Measurements from ENCODE around the gene RASSF10. TPM values are rescaled to one million over a fixed set of nuclear protein-coding genes. Genes with fewer than 3 reads are reported as not detected.
A peak's percentile ranks its signal among the peaks of the same experiment; 100 is the strongest.

The RASSF10 gene
- polyA plus RNA-seq, 4 donors = 1.4 to 3.2 TPM; not detected in 2

GRCh38 chr11:13016415-13016814 lies 7.3 kb downstream of the RASSF10 start:
- no peaks in the 10 kb centered on the region for H3K9me3 ChIP-seq (ENCODE audit: control insufficient read depth in 2 of 2, insufficient read depth in 1 of 2, low read depth in 1 of 2, low read length in 1 of 2)
- peaks cover 0 to 6% (median 6%) of the 10 kb centered on the region in 3 donors for H3K27me3 ChIP-seq (ENCODE audit: control insufficient read depth in 3 of 3, insufficient read depth in 3 of 3, low read length in 3 of 3)
- H3K4me3 ChIP-seq (ENCODE audit: low read depth in 1 of 3, low read length in 3 of 3) = no peak overlapping the region
- no peaks in the 10 kb centered on the region for H3K36me3 ChIP-seq (ENCODE audit: control insufficient read depth in 3 of 3, insufficient read depth in 2 of 3, low read depth in 1 of 3, low read length in 3 of 3)
- peak in 1 of 2 donors; percentile 18 for DNase-seq
- H3K27ac ChIP-seq (ENCODE audit: low read depth in 1 of 3, low read length in 2 of 3) = no peak overlapping the region
- H3K4me1 ChIP-seq (ENCODE audit: control insufficient read depth in 3 of 3, insufficient read depth in 2 of 3, low read depth in 1 of 3, low read length in 2 of 3) = peaks cover 0 to 17% (median 8%) of the 10 kb centered on the region in 3 donors
- FAIRE-seq = no peak

GRCh38 chr11:13019313-13019712 lies 10.2 kb downstream of the RASSF10 start:
- DNase-seq = no peak
- Histone ChIP-seq H3K36me3 (ENCODE audit: control insufficient read depth in 3 of 3, insufficient read depth in 2 of 3, low read depth in 1 of 3, low read length in 3 of 3) (no peaks in the 10 kb centered on the region), H3K27me3 (ENCODE audit: control insufficient read depth in 3 of 3, insufficient read depth in 3 of 3, low read length in 3 of 3) (peaks cover 0 to 1% (median 0%) of the 10 kb centered on the region in 3 donors), H3K4me3 (ENCODE audit: low read depth in 1 of 3, low read length in 3 of 3) (no peak overlapping the region), H3K4me1 (ENCODE audit: control insufficient read depth in 3 of 3, insufficient read depth in 2 of 3, low read depth in 1 of 3, low read length in 2 of 3) (no peaks in the 10 kb centered on the region), H3K9me3 (ENCODE audit: control insufficient read depth in 2 of 2, insufficient read depth in 1 of 2, low read depth in 1 of 2, low read length in 1 of 2) (no peaks in the 10 kb centered on the region), H3K27ac (ENCODE audit: low read depth in 1 of 3, low read length in 2 of 3) (no peak overlapping the region)
- no peak for FAIRE-seq
- WGBS, 3 donors = 80 to 94% (median 91%) methylated on average over 4 of the region's 4 CpGs

GRCh38 chr11:13023423-13023822 lies 14.3 kb downstream of the RASSF10 start:
- no peak for DNase-seq
- H3K27me3 ChIP-seq (ENCODE audit: control insufficient read depth in 3 of 3, insufficient read depth in 3 of 3, low read length in 3 of 3) = peaks cover 0 to 3% (median 0%) of the 10 kb centered on the region in 3 donors
- no peaks in the 10 kb centered on the region for H3K9me3 ChIP-seq (ENCODE audit: control insufficient read depth in 2 of 2, insufficient read depth in 1 of 2, low read depth in 1 of 2, low read length in 1 of 2)
- no peak for FAIRE-seq
- no peak overlapping the region for H3K27ac ChIP-seq (ENCODE audit: low read depth in 1 of 3, low read length in 2 of 3)
- WGBS, 3 donors = 76 to 83% (median 79%) methylated on average over 5 of the region's 5 CpGs
- no peaks in the 10 kb centered on the region for H3K4me1 ChIP-seq (ENCODE audit: control insufficient read depth in 3 of 3, insufficient read depth in 2 of 3, low read depth in 1 of 3, low read length in 2 of 3)
- H3K4me3 ChIP-seq (ENCODE audit: low read depth in 1 of 3, low read length in 3 of 3) = no peak overlapping the region
- H3K36me3 ChIP-seq (ENCODE audit: control insufficient read depth in 3 of 3, insufficient read depth in 2 of 3, low read depth in 1 of 3, low read length in 3 of 3) = no peaks in the 10 kb centered on the region

GRCh38 chr11:13026722-13027121 lies 17.6 kb downstream of the RASSF10 start:
- no peak overlapping the region for H3K27ac ChIP-seq (ENCODE audit: low read depth in 1 of 3, low read length in 2 of 3)
- H3K9me3 ChIP-seq (ENCODE audit: control insufficient read depth in 2 of 2, insufficient read depth in 1 of 2, low read depth in 1 of 2, low read length in 1 of 2) = no peaks in the 10 kb centered on the region
- peaks cover 0 to 3% (median 0%) of the 10 kb centered on the region in 3 donors for H3K27me3 ChIP-seq (ENCODE audit: control insufficient read depth in 3 of 3, insufficient read depth in 3 of 3, low read length in 3 of 3)
- WGBS, 3 donors = 92 to 97% (median 94%) methylated on average over 4 of the region's 4 CpGs
- FAIRE-seq (no peak), DNase-seq (no peak)
- H3K4me1 ChIP-seq (ENCODE audit: control insufficient read depth in 3 of 3, insufficient read depth in 2 of 3, low read depth in 1 of 3, low read length in 2 of 3) = no peaks in the 10 kb centered on the region
- no peaks in the 10 kb centered on the region for H3K36me3 ChIP-seq (ENCODE audit: control insufficient read depth in 3 of 3, insufficient read depth in 2 of 3, low read depth in 1 of 3, low read length in 3 of 3)
- no peak overlapping the region for H3K4me3 ChIP-seq (ENCODE audit: low read depth in 1 of 3, low read length in 3 of 3)

- no peak for FAIRE-seq
- H3K27me3 ChIP-seq (ENCODE audit: control insufficient read depth in 3 of 3, insufficient read depth in 3 of 3, low read length in 3 of 3) = peaks cover 0 to 3% (median 0%) of the 10 kb centered on the region in 3 donors
- no peaks in the 10 kb centered on the region for H3K9me3 ChIP-seq (ENCODE audit: control insufficient read depth in 2 of 2, insufficient read depth in 1 of 2, low read depth in 1 of 2, low read length in 1 of 2)
- H3K27ac ChIP-seq (ENCODE audit: low read depth in 1 of 3, low read length in 2 of 3) = no peak overlapping the region
- no peaks in the 10 kb centered on the region for H3K4me1 ChIP-seq (ENCODE audit: control insufficient read depth in 3 of 3, insufficient read depth in 2 of 3, low read depth in 1 of 3, low read length in 2 of 3)
- H3K4me3 ChIP-seq (ENCODE audit: low read depth in 1 of 3, low read length in 3 of 3) = no peak overlapping the region
- no peaks in the 10 kb centered on the region for H3K36me3 ChIP-seq (ENCODE audit: control insufficient read depth in 3 of 3, insufficient read depth in 2 of 3, low read depth in 1 of 3, low read length in 3 of 3)
- 38 to 73% (median 47%) methylated on average over 3 of the region's 3 CpGs for WGBS, 3 donors
- DNase-seq = no peak
These were observed 19.2 kb downstream of the RASSF10 start for GRCh38 chr11:13028322-13028721.

GRCh38 chr11:13029872-13030271 lies 20.8 kb downstream of the RASSF10 start:
- no peak overlapping the region for H3K4me3 ChIP-seq (ENCODE audit: low read depth in 1 of 3, low read length in 3 of 3)
- 87 to 95% (median 88%) methylated on average over 3 of the region's 3 CpGs for WGBS, 3 donors
- no peaks in the 10 kb centered on the region for H3K36me3 ChIP-seq (ENCODE audit: control insufficient read depth in 3 of 3, insufficient read depth in 2 of 3, low read depth in 1 of 3, low read length in 3 of 3)
- H3K4me1 ChIP-seq (ENCODE audit: control insufficient read depth in 3 of 3, insufficient read depth in 2 of 3, low read depth in 1 of 3, low read length in 2 of 3) = no peaks in the 10 kb centered on the region
- no peak for DNase-seq
- H3K27me3 ChIP-seq (ENCODE audit: control insufficient read depth in 3 of 3, insufficient read depth in 3 of 3, low read length in 3 of 3) = peaks cover 0 to 3% (median 0%) of the 10 kb centered on the region in 3 donors
- no peak for FAIRE-seq
- no peaks in the 10 kb centered on the region for H3K9me3 ChIP-seq (ENCODE audit: control insufficient read depth in 2 of 2, insufficient read depth in 1 of 2, low read depth in 1 of 2, low read length in 1 of 2)
- H3K27ac ChIP-seq (ENCODE audit: low read depth in 1 of 3, low read length in 2 of 3) = no peak overlapping the region

GRCh38 chr11:13030857-13031256 lies 21.7 kb downstream of the RASSF10 start:
- H3K4me1 ChIP-seq (ENCODE audit: control insufficient read depth in 3 of 3, insufficient read depth in 2 of 3, low read depth in 1 of 3, low read length in 2 of 3) = no peaks in the 10 kb centered on the region
- H3K4me3 ChIP-seq (ENCODE audit: low read depth in 1 of 3, low read length in 3 of 3) = no peak overlapping the region
- DNase-seq (no peak), FAIRE-seq (no peak)
- H3K9me3 ChIP-seq (ENCODE audit: control insufficient read depth in 2 of 2, insufficient read depth in 1 of 2, low read depth in 1 of 2, low read length in 1 of 2) = no peaks in the 10 kb centered on the region
- no peak overlapping the region for H3K27ac ChIP-seq (ENCODE audit: low read depth in 1 of 3, low read length in 2 of 3)
- peaks cover 0 to 3% (median 0%) of the 10 kb centered on the region in 3 donors for H3K27me3 ChIP-seq (ENCODE audit: control insufficient read depth in 3 of 3, insufficient read depth in 3 of 3, low read length in 3 of 3)
- 12 to 26% (median 17%) methylated on average over 3 of the region's 3 CpGs for WGBS, 3 donors
- H3K36me3 ChIP-seq (ENCODE audit: control insufficient read depth in 3 of 3, insufficient read depth in 2 of 3, low read depth in 1 of 3, low read length in 3 of 3) = no peaks in the 10 kb centered on the region

- Histone ChIP-seq H3K9me3 (ENCODE audit: control insufficient read depth in 2 of 2, insufficient read depth in 1 of 2, low read depth in 1 of 2, low read length in 1 of 2) (no peaks in the 10 kb centered on the region), H3K4me3 (ENCODE audit: low read depth in 1 of 3, low read length in 3 of 3) (no peak overlapping the region), H3K27ac (ENCODE audit: low read depth in 1 of 3, low read length in 2 of 3) (no peak overlapping the region), H3K27me3 (ENCODE audit: control insufficient read depth in 3 of 3, insufficient read depth in 3 of 3, low read length in 3 of 3) (peaks cover 0 to 3% (median 0%) of the 10 kb centered on the region in 3 donors), H3K4me1 (ENCODE audit: control insufficient read depth in 3 of 3, insufficient read depth in 2 of 3, low read depth in 1 of 3, low read length in 2 of 3) (no peaks in the 10 kb centered on the region), H3K36me3 (ENCODE audit: control insufficient read depth in 3 of 3, insufficient read depth in 2 of 3, low read depth in 1 of 3, low read length in 3 of 3) (no peaks in the 10 kb centered on the region)
- no peak for DNase-seq
- FAIRE-seq = no peak
These were observed 22.2 kb downstream of the RASSF10 start for GRCh38 chr11:13031349-13031748.

GRCh38 chr11:13033760-13034533 lies 24.8 kb downstream of the RASSF10 start:
- DNase-seq (no peak), FAIRE-seq (no peak)
- no peaks in the 10 kb centered on the region for H3K9me3 ChIP-seq (ENCODE audit: control insufficient read depth in 2 of 2, insufficient read depth in 1 of 2, low read depth in 1 of 2, low read length in 1 of 2)
- H3K27me3 ChIP-seq (ENCODE audit: control insufficient read depth in 3 of 3, insufficient read depth in 3 of 3, low read length in 3 of 3) = no peaks in the 10 kb centered on the region
- 77 to 93% (median 80%) methylated on average over 4 of the region's 4 CpGs for WGBS, 3 donors
- H3K4me3 ChIP-seq (ENCODE audit: low read depth in 1 of 3, low read length in 3 of 3) = no peak overlapping the region
- no peak overlapping the region for H3K27ac ChIP-seq (ENCODE audit: low read depth in 1 of 3, low read length in 2 of 3)
- no peaks in the 10 kb centered on the region for H3K36me3 ChIP-seq (ENCODE audit: control insufficient read depth in 3 of 3, insufficient read depth in 2 of 3, low read depth in 1 of 3, low read length in 3 of 3)
- H3K4me1 ChIP-seq (ENCODE audit: control insufficient read depth in 3 of 3, insufficient read depth in 2 of 3, low read depth in 1 of 3, low read length in 2 of 3) = peaks cover 0 to 3% (median 0%) of the 10 kb centered on the region in 3 donors

Measured in small intestine (tissue), 7 donors.